Peyer's patch (tissue), 4 donors: ENCODE measurements around the gene MCF2L. TPM values are rescaled to one million over a fixed set of nuclear protein-coding genes. Genes with fewer than 3 reads are reported as not detected.
"Not testable (repeated sequence)": the region's sequence is repeated elsewhere in the genome, so short reads cannot be mapped to it uniquely, and the experiment has no call there.

Source experiments
- DNase-seq, 3 donors: peaks; one replicate each; pipeline ENCODE4 v3.0.0-alpha.2; 2017 to 2019
- H3K27ac ChIP-seq, 4 donors: fragments of 200-600 bp; sonication (generic); one replicate each; pipeline ENCODE4 v1.5.1; 2016 to 2019
- H3K27me3 ChIP-seq, 2 donors: fragments of 200-600 bp; sonication (generic); one replicate each; pipeline ENCODE4 v1.5.1; 2019
- H3K36me3 ChIP-seq, 3 donors: fragments of 200-600 bp; sonication (generic); one replicate each; pipeline ENCODE4 v1.5.1; 2016 to 2019
- H3K4me1 ChIP-seq, 4 donors: fragments of 200-600 bp; sonication (generic); one replicate each; pipeline ENCODE4 v1.5.1; 2016 to 2019
- H3K4me3 ChIP-seq, 4 donors: fragments of 200-600 bp; sonication (generic); 1 replicate in 3 of 4; 2 replicates in 1 of 4; pipeline ENCODE4 v1.5.1; 2016 to 2019; ENCODE audit warnings: mild to moderate bottlenecking in 1 of 4
- H3K9me3 ChIP-seq, 4 donors: fragments of 200-600 bp; sonication (generic); one replicate each; pipeline ENCODE4 v1.5.1; 2016 to 2019; ENCODE audit warnings: mild to moderate bottlenecking in 1 of 4
- POLR2A ChIP-seq, 2 donors: fragments of 450-650 bp; IDR thresholded peaks; one replicate each; pipeline ENCODE4 v1.5.1; 2017; ENCODE audit warnings: antibody characterized with exemption in 2 of 2, mild to moderate bottlenecking in 2 of 2, moderate library complexity in 2 of 2
- total RNA-seq, 4 donors: library from RNA; depleted of rRNA; stranded (reverse); fragments of >200 nt; gene quantifications; one replicate each; pipeline ENCODE4 v1.1.0, GENCODE V29; 2016
- TF ChIP-seq, protein P1 (sequence below), 6 experiments: fragments of 450-650 bp in 4 of 6; fragments of 200-600 bp in 2 of 6; sonication (generic) in 1 of 6; IDR thresholded peaks; one replicate each; pipeline ENCODE4 v1.5.1; 2017 to 2019; ENCODE audit warnings: antibody characterized with exemption in 6 of 6, mild to moderate bottlenecking in 3 of 6, moderate library complexity in 1 of 6

MCF2L gene
- total RNA-seq, 4 donors from 2014 or later: 81.4 to 165 (median 149) TPM

DNA sequence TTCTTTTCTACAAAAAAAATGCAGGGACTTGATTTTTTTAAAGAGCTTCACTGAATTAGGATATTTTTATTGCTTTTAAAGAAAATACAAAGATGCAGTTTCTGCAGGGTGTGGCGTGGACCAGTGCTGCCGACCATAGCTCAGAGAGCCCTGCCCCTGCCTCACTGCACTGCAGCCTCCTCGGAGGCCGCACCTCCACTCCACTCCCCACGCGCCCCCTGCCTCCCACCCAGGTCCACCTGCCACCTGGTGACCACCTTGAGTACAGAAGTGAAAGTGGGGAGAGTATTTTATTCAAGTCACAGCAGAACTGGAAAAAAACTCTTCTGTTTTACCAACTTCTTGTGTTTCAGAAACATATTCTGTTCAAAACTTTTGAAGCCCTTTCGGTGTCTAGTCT lies 128.6 kb downstream of the MCF2L start:
- TF ChIP-seq, protein P1, sequence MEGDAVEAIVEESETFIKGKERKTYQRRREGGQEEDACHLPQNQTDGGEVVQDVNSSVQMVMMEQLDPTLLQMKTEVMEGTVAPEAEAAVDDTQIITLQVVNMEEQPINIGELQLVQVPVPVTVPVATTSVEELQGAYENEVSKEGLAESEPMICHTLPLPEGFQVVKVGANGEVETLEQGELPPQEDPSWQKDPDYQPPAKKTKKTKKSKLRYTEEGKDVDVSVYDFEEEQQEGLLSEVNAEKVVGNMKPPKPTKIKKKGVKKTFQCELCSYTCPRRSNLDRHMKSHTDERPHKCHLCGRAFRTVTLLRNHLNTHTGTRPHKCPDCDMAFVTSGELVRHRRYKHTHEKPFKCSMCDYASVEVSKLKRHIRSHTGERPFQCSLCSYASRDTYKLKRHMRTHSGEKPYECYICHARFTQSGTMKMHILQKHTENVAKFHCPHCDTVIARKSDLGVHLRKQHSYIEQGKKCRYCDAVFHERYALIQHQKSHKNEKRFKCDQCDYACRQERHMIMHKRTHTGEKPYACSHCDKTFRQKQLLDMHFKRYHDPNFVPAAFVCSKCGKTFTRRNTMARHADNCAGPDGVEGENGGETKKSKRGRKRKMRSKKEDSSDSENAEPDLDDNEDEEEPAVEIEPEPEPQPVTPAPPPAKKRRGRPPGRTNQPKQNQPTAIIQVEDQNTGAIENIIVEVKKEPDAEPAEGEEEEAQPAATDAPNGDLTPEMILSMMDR (IDR thresholded peaks at IDR 0.05): no peak
- TF ChIP-seq POLR2A (IDR thresholded peaks at IDR 0.05): no peak
- Histone ChIP-seq H3K27me3 (no peaks in the 10 kb centered on the region), H3K4me1 (no peaks in the 10 kb centered on the region), H3K27ac (no peak overlapping the region), H3K36me3 (no peaks in the 10 kb centered on the region), H3K4me3 (no peak overlapping the region), H3K9me3 (no peaks in the 10 kb centered on the region)
- no peak for DNase-seq

DNA sequence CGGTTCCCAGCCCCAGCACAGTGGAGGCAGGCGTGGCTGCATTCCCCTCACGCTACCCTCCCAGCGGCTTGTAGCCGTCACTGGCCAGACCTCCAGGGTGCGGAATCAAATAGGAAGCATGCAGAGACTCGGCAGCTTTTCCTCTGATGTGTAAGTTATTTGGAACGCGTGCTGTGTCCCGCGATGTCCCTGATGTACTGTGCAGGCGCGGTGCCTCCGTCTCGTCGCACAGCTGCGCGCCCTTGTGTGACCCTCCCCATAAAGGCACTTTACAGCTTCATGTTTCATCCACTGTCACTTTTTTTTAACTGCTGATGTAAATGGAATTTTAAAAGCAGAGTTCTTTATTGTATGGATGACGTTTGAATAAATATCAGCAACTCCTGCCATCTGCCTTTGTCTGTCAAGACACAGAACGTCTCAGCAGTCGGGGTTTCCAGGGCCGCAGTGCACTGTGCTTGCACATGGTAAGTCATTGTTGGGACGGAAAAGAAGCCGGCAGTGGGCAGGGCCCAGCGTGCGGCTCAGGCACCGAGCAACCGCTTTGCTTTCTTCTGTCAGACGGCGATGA lies 129.2 kb downstream of the MCF2L start:
- Histone ChIP-seq H3K4me3 (no peak overlapping the region), H3K27me3 (no peaks in the 10 kb centered on the region), H3K4me1 (no peaks in the 10 kb centered on the region), H3K36me3 (no peaks in the 10 kb centered on the region), H3K9me3 (no peaks in the 10 kb centered on the region), H3K27ac (no peak overlapping the region)
- DNase-seq: no peak
- TF ChIP-seq, protein P1 (IDR thresholded peaks at IDR 0.05): no peak
- TF ChIP-seq POLR2A (IDR thresholded peaks at IDR 0.05): no peak

- H3K27ac ChIP-seq: no peak overlapping the region
- no peak for DNase-seq
- no peak overlapping the region for H3K4me3 ChIP-seq
- no peaks in the 10 kb centered on the region for H3K36me3 ChIP-seq
- TF ChIP-seq, protein P1 (IDR thresholded peaks at IDR 0.05): no peak
- TF ChIP-seq POLR2A (IDR thresholded peaks at IDR 0.05): no peak
- H3K9me3 ChIP-seq: no peaks in the 10 kb centered on the region
- H3K4me1 ChIP-seq: no peaks in the 10 kb centered on the region
- H3K27me3 ChIP-seq: no peaks in the 10 kb centered on the region
These were observed 130.1 kb downstream of the MCF2L start for GRCh38 chr13:113099142-113099541.

DNA sequence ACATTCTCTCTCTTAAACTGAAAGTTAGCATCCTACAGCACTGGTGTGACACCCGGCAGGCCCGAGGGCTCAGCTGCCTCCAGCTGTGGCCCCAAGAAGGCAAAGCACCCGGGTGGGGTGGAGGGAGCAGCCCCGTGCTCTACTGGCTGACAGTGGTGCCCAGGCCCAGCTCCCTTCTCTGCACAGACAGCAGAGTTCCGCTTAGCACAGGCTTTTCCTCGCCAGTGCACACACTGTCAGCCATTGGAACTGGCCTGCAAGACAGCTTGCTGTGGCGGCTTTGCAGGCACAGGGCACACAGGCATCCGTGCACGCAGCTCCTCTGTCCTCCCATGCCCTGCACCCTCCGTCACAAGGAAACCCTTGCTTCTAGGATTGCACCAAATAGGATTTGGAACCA lies 133.3 kb downstream of the MCF2L start:
- DNase-seq, H3K4me3 ChIP-seq, H3K4me1 ChIP-seq, H3K36me3 ChIP-seq, H3K27me3 ChIP-seq, H3K9me3 ChIP-seq, H3K27ac ChIP-seq: not testable (repeated sequence)

DNA sequence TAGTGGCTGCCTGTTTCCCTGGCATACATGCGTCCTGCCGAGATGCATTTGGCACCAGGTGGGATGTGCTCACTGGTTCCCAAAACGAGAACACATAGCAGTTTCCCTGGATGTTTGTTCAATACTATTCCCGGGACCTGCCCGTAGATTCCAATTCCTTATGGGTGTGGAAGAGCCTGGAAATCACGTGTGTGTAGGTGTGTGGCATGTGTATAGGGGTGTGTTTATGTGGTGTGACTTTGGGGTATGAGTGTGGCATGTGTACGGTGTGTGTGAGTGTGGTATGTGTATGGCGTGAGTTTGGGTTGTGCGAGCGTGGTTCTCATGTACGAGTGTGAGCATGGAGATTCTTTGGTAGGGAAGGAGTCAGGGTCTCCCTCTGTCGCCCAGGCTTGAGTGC lies 133.7 kb downstream of the MCF2L start:
- no peaks in the 10 kb centered on the region for H3K27me3 ChIP-seq
- H3K36me3 ChIP-seq: no peaks in the 10 kb centered on the region
- no peak for DNase-seq
- peaks cover 0 to 5% (median 0%) of the 10 kb centered on the region in 4 donors for H3K4me1 ChIP-seq
- H3K9me3 ChIP-seq: no peaks in the 10 kb centered on the region
- no peak overlapping the region for H3K27ac ChIP-seq
- H3K4me3 ChIP-seq: no peak overlapping the region
- TF ChIP-seq POLR2A (IDR thresholded peaks at IDR 0.05): no peak
- TF ChIP-seq, protein P1 (IDR thresholded peaks at IDR 0.05): no peak

DNA sequence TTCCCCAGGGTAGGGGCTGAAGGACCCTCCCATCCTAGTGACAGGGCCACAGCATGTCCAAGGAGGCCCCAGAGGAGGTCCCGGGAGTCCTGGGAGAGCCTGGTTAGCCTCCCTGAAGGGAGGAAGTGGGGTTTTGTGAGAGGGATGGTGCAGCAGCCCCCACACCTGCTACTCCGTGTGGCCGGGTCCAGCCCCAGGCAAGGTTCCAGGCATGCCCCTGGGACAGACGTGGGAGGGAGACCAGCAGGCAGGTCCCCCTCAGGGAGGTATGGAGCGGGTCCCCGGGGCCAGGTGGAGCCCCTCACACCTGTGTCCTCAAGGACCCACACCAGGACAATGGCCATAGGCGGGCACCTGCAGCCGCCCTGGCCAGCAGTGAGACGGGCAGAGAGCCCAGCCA lies 134.6 kb downstream of the MCF2L start:
- no peak overlapping the region for H3K4me3 ChIP-seq
- TF ChIP-seq, protein P1 (IDR thresholded peaks at IDR 0.05): no peak
- TF ChIP-seq POLR2A (IDR thresholded peaks at IDR 0.05): no peak

More for the DNA sequence above, 134.6 kb downstream of the MCF2L start:
- H3K36me3 ChIP-seq: no peaks in the 10 kb centered on the region
- no peaks in the 10 kb centered on the region for H3K9me3 ChIP-seq
- no peaks in the 10 kb centered on the region for H3K27me3 ChIP-seq
- H3K4me1 ChIP-seq: peaks cover 0 to 5% (median 0%) of the 10 kb centered on the region in 4 donors
- H3K27ac ChIP-seq: no peak overlapping the region
- DNase-seq: no peak
